Natural killer cell treated with Interleukin-12 subunit alpha and Interleukin-12 subunit beta and Interleukin-15 and Interleukin-18, amount 100 ng/mL, for 72 hours (primary cell): ENCODE measurements around the gene ACADS. TPM values are rescaled to one million over a fixed set of nuclear protein-coding genes. Genes with fewer than 3 reads are reported as not detected.
A peak's percentile ranks its signal among the peaks of the same experiment; 100 is the strongest.
"Not testable (repeated sequence)": the region's sequence is repeated elsewhere in the genome, so short reads cannot be mapped to it uniquely, and the experiment has no call there.

ENCODE experiments used
- ATAC-seq, 2 donors: fragments of 150-1000 bp; cut with Tn5 transposase in 1 of 2; sonication (Bioruptor Pico), chemical (Tn5 transposase) in 1 of 2; 2 replicates each; pipeline ENCODE4 v1.10.0; 2021
- DNase-seq: peaks from one replicate; pipeline ENCODE4 v3.0.0; 2022; ENCODE audit warnings: low spot score
- H3K27ac Mint-ChIP-seq, 2 donors: 1 replicate in 1 of 2; 2 replicates in 1 of 2; pipeline ENCODE4 v1.8.0; 2022; ENCODE audit warnings: mixed read lengths in 2 of 2, mild to moderate bottlenecking in 1 of 2, moderate library complexity in 1 of 2
- H3K27me3 Mint-ChIP-seq, 2 donors: 1 replicate in 1 of 2; 2 replicates in 1 of 2; pipeline ENCODE4 v1.8.0; 2022; ENCODE audit warnings: mixed read lengths in 2 of 2
- H3K36me3 Mint-ChIP-seq: one replicate; pipeline ENCODE4 v1.8.0; 2022; ENCODE audit warnings: mixed read lengths
- H3K4me1 Mint-ChIP-seq, 2 donors: 1 replicate in 1 of 2; 2 replicates in 1 of 2; pipeline ENCODE4 v1.8.0; 2022; ENCODE audit warnings: low read depth in 2 of 2, mixed read lengths in 2 of 2, mild to moderate bottlenecking in 1 of 2
- H3K4me3 Mint-ChIP-seq: one replicate; pipeline ENCODE4 v1.8.0; 2022; ENCODE audit warnings: mixed read lengths
- H3K9me3 Mint-ChIP-seq: 2 replicates; pipeline ENCODE4 v1.8.0; 2022; ENCODE audit warnings: mixed read lengths
- total RNA-seq, 2 donors: library from RNA; stranded (reverse); gene quantifications; one replicate each; pipeline ENCODE4 v1.2.3, GENCODE V29; 2022

Gene ACADS
- total RNA-seq, 2 donors from 2014 or later, result 12.8 to 13.9 TPM

DNA sequence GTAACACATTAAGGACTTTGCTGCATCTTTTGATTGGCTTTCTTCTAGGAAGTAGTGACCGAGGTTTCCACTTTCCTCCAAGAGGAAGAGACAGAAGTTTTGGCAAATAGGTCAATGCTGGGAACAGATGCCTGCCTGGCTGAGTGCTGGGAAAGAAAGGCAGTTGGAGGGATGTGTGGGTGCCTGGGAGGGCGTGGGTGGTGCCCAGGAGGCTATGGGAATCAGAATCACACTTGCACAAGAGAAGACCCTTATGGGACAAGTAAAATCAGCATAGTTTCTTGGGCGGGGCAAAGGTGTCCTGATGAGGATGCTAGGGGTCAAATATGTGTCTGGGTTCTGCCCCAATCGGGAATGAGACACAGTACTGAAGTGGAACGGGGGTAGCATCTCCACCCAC is 906 bp upstream of the ACADS start:
- ATAC-seq (no peak), DNase-seq (no peak)
- Mint-ChIP-seq H3K4me1 (peaks cover 16 to 18% of the 10 kb centered on the region in 2 donors), H3K27ac (peak overlapping the region in 1 of 2 donors; percentile 81), H3K9me3 (no peaks in the 10 kb centered on the region), H3K36me3 (no peaks in the 10 kb centered on the region), H3K4me3 (peak overlapping the region; percentile 94), H3K27me3 (no peaks in the 10 kb centered on the region)

DNA sequence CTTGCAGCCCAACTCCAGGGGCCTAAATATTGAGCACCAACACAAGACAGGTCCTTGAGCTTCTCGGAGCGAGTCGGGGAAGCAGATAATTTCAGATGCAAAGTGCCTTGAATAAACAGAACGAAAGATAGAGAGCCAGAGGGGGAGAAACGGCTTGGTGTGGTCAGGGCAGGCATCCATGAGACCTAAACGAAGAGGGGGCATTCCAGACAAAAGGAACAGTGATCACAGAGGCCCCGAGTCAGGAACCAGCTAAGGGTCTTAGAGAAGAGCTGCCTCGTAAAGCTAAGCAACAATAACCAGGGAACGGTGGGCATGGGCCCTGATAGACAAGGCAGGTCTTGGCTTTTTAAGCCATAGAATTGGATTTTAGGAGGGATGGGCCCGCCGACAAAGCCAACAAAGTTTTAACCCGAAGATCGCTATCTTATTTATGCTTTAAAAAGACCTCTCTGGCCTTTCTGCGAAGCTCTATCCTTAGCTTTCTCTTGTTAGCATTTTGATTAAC is 421 bp upstream of the ACADS start:
- no peaks in the 10 kb centered on the region for H3K36me3 Mint-ChIP-seq
- DNase-seq (no peak), ATAC-seq (no peak)
- peak overlapping the region in 1 of 2 donors; percentile 81 for H3K27ac Mint-ChIP-seq
- H3K27me3 Mint-ChIP-seq, result no peaks in the 10 kb centered on the region
- H3K4me1 Mint-ChIP-seq, result peaks cover 16 to 18% of the 10 kb centered on the region in 2 donors
- H3K4me3 Mint-ChIP-seq, result peak overlapping the region; percentile 94
- H3K9me3 Mint-ChIP-seq, result no peaks in the 10 kb centered on the region

DNA sequence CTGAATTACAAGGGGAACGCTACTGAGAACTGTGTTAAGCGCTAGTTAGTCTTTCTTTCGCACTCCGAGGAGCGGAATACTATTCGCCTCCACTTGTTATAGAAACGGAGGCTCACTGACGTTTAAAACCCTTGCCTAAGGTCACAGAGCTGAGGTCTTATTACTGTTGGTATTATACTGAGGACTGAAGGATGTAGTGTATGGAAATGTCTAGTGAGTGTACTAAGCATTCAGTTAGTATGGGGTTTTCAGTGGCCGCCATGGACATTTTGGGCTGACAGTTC is 826 bp downstream of the ACADS start:
- ATAC-seq, result no peak
- Mint-ChIP-seq H3K4me1 (peaks cover 16 to 18% of the 10 kb centered on the region in 2 donors), H3K36me3 (no peaks in the 10 kb centered on the region), H3K9me3 (no peaks in the 10 kb centered on the region), H3K27ac (peak overlapping the region; percentile 62 to 89), H3K27me3 (no peaks in the 10 kb centered on the region), H3K4me3 (peak overlapping the region; percentile 94)
- DNase-seq, result no peak

DNA sequence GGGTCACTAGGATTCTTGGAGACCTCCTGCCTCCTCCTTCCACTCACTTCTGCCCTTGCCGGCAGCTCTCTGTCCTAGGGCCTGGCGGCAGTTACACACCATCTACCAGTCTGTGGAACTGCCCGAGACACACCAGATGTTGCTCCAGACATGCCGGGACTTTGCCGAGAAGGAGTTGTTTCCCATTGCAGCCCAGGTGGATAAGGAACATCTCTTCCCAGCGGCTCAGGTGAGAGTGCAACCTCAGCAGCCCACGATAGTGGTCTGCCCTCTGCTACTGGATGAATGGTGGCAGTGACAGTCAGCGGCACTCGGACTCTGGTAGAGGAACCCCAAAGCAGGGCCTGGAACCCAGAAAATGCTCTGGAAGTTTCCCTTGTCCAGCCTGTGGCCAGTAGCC is 1.3 kb downstream of the ACADS start:
- peak overlapping the region; percentile 94 for H3K4me3 Mint-ChIP-seq
- peaks cover 16 to 18% of the 10 kb centered on the region in 2 donors for H3K4me1 Mint-ChIP-seq
- no peak overlapping the region for H3K27ac Mint-ChIP-seq
- ATAC-seq (no peak), DNase-seq (no peak)
- H3K9me3 Mint-ChIP-seq, result no peaks in the 10 kb centered on the region
- H3K36me3 Mint-ChIP-seq, result no peaks in the 10 kb centered on the region
- no peaks in the 10 kb centered on the region for H3K27me3 Mint-ChIP-seq

DNA sequence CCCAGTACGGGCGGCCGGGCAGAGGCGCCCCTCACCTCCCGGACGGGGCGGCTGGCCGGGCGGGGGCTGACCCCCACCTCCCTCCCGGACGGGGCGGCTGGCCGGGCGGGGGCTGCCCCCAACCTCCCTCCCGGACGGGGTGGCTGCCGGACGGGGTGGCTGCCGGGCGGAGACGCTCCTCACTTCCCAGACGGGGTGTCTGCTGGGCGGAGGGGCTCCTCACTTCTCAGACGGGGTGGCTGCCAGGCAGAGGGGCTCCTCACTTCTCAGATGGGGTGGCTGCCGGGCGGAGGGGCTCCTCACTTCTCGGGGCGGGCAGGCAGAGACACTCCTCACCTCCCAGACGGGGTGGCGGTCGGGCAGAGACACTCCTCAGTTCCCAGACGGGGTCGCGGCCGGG is 6.6 kb downstream of the ACADS start:
- H3K27ac Mint-ChIP-seq, H3K4me1 Mint-ChIP-seq, ATAC-seq, H3K36me3 Mint-ChIP-seq, H3K27me3 Mint-ChIP-seq, H3K4me3 Mint-ChIP-seq, H3K9me3 Mint-ChIP-seq, DNase-seq: not testable (repeated sequence)

DNA sequence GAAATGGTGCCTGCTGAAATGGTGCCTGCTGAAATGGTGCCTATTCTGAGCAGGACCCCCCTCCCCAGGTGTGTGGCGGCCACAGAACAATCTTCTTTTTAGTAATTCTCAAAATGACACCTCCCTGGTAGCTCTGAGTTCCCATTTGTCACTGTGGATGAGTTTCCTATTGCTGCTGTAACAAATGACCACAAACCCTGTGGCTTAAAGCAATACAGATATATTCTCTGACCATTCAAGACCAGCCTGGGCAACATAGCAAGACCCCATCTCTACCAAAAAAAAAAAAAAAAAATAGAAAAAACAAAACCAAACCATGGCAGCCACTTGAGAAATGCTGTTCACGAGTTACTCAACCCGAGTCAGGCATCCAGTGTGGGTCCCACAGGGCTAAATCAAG is 7.9 kb downstream of the ACADS start:
- Mint-ChIP-seq H3K36me3 (no peaks in the 10 kb centered on the region), H3K4me1 (no peaks in the 10 kb centered on the region), H3K27me3 (no peaks in the 10 kb centered on the region), H3K4me3 (no peak overlapping the region), H3K27ac (no peak overlapping the region), H3K9me3 (no peaks in the 10 kb centered on the region)
- DNase-seq, result no peak
- ATAC-seq, result no peak

DNA sequence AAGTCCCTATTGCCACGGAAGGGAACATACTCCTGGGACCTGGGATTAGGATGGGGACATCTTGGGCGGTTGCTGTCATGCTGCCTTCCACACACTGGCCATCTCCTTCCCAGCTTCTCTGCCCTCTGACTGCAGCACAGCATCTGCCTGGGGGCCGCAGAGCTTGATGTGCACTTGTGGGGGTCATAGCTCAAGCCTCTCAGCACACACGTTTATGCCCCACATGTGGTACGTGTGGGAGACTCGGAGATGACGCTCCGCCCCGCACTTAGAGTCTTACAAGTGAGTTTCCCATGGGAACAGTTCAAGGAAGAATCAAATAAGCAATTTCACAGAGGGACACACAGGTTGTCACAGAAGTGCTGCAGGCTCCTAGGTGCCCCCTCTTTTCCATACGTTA is 8.6 kb downstream of the ACADS start:
- H3K9me3 Mint-ChIP-seq, result no peaks in the 10 kb centered on the region
- H3K4me1 Mint-ChIP-seq, result no peaks in the 10 kb centered on the region
- no peaks in the 10 kb centered on the region for H3K36me3 Mint-ChIP-seq
- no peak for DNase-seq
- H3K4me3 Mint-ChIP-seq, result no peak overlapping the region
- ATAC-seq, result no peak
- no peaks in the 10 kb centered on the region for H3K27me3 Mint-ChIP-seq
- H3K27ac Mint-ChIP-seq, result no peak overlapping the region

DNA sequence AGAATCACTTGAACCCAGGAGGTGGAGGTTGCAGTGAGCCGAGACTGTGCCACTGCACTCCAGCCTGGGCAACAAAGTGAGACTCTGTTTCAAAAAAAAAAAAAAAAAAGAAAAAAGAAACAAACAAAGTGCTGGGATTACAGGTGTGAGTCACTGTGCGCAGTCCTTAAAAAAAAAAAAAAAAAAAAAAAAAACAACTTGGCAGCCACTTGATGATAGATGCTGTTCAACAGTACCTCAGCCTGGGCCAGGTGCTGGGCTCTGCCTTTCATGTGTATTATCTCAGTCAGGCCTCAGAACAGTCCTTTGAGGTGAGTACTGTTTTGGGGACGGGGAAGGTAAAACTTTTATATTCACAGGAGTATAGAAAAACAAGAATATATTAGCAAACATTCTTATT is 9.6 kb downstream of the ACADS start:
- H3K36me3 Mint-ChIP-seq, result no peaks in the 10 kb centered on the region
- no peaks in the 10 kb centered on the region for H3K27me3 Mint-ChIP-seq
- no peak overlapping the region for H3K27ac Mint-ChIP-seq
- H3K4me3 Mint-ChIP-seq, result no peak overlapping the region
- no peak for ATAC-seq
- DNase-seq, result no peak
- H3K4me1 Mint-ChIP-seq, result no peaks in the 10 kb centered on the region
- H3K9me3 Mint-ChIP-seq, result no peaks in the 10 kb centered on the region

DNA sequence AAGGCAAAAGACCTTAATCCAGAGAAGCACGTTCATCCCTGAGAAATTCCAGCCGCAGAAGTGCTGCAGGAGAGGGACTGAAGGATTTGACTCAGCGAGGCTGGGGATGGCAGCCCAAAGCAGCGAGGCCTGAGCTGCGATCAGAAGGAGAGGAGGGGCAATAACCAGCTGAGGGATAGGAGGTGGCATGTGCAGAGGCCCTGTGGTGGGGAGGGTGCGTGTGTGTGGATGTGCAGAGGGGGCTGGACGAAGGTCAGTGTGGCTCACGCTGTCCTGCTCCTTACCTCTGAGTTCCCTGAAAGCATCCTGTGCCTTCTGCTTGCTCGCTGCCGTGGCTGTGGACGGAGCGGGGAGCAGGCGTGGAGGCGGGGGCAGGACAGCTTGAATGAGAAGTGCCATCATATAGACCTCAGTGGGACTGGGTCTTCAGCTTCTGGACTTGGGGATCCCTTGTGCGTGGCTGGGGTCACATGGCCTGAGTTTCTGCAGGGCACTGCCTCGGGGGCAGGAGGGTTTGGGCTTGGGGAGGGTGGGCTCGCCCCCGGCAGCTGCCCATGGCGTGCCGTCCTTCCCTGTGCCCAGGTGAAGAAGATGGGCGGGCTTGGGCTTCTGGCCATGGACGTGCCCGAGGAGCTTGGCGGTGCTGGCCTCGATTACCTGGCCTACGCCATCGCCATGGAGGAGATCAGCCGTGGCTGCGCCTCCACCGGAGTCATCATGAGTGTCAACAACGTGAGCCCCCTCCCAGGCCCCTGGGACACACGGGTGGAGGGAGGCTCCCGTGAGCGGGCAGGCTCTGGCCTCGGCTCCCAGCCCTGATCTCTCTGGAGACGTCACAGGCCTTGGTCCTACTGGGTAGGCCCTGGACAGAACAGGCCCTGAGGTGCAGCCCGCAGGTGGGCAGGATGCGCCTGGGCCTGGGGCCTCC is 11.0 kb downstream of the ACADS start:
- DNase-seq (no peak), ATAC-seq (no peak)
- Mint-ChIP-seq H3K4me1 (no peaks in the 10 kb centered on the region), H3K4me3 (no peak overlapping the region), H3K27me3 (no peaks in the 10 kb centered on the region), H3K27ac (no peak overlapping the region), H3K9me3 (no peaks in the 10 kb centered on the region), H3K36me3 (no peaks in the 10 kb centered on the region)

DNA sequence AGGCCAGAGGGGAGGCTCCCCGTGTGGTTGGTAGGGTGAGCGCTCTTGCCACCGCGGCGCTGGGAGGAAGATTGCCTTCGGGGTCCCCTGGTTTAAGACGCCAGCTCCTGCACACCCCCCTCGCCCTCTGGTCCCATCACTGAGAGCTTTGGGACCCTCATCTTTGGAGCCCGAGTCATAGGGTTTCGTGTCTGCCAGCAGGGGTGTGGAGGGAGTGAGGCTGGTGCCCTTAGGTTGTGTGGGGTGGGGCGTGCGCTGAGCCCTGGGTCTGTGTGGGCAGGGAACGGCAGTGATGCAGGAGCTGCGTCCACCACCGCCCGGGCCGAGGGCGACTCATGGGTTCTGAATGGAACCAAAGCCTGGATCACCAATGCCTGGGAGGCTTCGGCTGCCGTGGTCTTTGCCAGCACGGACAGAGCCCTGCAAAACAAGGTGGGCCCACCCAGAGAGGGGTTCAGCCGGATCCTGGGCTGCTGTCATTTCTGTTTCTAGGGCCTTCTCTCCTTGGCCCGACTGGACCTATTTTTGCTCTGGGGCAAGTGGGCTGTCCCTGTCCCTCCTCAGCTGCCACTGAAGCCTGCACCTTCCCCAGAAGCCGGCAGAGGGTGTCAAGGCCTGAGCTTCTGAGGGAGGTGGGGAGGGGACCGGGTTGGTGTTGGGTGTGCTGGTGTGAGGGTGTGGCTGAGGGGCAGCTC is 12.1 kb downstream of the ACADS start:
- H3K4me3 Mint-ChIP-seq, result no peak overlapping the region
- H3K27ac Mint-ChIP-seq, result no peak overlapping the region
- no peak for ATAC-seq
- no peaks in the 10 kb centered on the region for H3K4me1 Mint-ChIP-seq
- H3K27me3 Mint-ChIP-seq, result no peaks in the 10 kb centered on the region
- H3K36me3 Mint-ChIP-seq, result no peaks in the 10 kb centered on the region
- DNase-seq, result no peak
- H3K9me3 Mint-ChIP-seq, result no peaks in the 10 kb centered on the region

DNA sequence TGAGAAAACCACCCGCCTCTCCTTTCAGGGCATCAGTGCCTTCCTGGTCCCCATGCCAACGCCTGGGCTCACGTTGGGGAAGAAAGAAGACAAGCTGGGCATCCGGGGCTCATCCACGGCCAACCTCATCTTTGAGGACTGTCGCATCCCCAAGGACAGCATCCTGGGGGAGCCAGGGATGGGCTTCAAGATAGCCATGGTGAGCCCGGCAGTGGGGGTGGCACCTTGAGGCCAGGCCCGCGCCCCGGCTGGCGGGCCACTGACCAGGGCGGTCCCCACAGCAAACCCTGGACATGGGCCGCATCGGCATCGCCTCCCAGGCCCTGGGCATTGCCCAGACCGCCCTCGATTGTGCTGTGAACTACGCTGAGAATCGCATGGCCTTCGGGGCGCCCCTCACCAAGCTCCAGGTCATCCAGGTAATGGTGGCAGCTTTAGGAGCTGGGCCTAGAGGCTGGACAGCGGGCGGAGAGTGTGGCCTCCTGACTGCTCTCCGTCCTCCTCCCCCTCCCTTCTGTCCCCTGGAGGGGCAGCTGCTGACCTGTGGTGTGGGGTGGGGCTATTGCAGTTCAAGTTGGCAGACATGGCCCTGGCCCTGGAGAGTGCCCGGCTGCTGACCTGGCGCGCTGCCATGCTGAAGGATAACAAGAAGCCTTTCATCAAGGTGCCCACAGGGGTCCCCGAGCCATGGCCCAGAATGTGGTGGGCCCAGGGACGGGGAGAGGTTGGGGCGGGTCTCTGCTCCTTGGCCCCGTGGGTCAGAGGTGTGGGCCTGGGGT is 12.8 kb downstream of the ACADS start:
- H3K27ac Mint-ChIP-seq, result no peak overlapping the region
- no peaks in the 10 kb centered on the region for H3K4me1 Mint-ChIP-seq
- H3K4me3 Mint-ChIP-seq, result no peak overlapping the region
- no peaks in the 10 kb centered on the region for H3K36me3 Mint-ChIP-seq
- no peaks in the 10 kb centered on the region for H3K9me3 Mint-ChIP-seq
- ATAC-seq, result no peak
- H3K27me3 Mint-ChIP-seq, result no peaks in the 10 kb centered on the region
- DNase-seq, result no peak

DNA sequence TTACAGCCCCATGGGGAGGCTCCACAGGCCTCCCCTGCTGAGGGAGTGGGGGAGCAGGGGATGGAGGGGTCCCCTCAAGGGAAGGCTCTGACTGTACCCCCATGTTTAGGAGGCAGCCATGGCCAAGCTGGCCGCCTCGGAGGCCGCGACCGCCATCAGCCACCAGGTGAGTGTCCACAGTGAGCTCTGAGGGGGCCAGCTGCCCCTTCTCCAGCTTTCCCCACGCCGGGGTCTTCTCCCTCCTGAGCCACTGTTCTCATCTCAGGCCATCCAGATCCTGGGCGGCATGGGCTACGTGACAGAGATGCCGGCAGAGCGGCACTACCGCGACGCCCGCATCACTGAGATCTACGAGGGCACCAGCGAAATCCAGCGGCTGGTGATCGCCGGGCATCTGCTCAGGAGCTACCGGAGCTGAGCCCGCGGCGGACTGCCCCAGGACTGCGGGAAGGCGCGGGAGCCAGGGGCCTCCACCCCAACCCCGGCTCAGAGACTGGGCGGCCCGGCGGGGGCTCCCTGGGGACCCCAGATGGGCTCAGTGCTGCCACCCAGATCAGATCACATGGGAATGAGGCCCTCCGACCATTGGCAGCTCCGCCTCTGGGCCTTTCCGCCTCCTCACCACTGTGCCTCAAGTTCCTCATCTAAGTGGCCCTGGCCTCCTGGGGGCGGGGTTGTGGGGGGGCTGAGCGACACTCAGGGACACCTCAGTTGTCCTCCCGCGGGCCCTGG is 13.6 kb downstream of the ACADS start:
- H3K9me3 Mint-ChIP-seq, result no peaks in the 10 kb centered on the region
- H3K36me3 Mint-ChIP-seq, result no peaks in the 10 kb centered on the region
- H3K27ac Mint-ChIP-seq, result no peak overlapping the region
- H3K27me3 Mint-ChIP-seq, result no peaks in the 10 kb centered on the region
- no peak for ATAC-seq
- no peaks in the 10 kb centered on the region for H3K4me1 Mint-ChIP-seq
- H3K4me3 Mint-ChIP-seq, result no peak overlapping the region
- DNase-seq, result no peak

DNA sequence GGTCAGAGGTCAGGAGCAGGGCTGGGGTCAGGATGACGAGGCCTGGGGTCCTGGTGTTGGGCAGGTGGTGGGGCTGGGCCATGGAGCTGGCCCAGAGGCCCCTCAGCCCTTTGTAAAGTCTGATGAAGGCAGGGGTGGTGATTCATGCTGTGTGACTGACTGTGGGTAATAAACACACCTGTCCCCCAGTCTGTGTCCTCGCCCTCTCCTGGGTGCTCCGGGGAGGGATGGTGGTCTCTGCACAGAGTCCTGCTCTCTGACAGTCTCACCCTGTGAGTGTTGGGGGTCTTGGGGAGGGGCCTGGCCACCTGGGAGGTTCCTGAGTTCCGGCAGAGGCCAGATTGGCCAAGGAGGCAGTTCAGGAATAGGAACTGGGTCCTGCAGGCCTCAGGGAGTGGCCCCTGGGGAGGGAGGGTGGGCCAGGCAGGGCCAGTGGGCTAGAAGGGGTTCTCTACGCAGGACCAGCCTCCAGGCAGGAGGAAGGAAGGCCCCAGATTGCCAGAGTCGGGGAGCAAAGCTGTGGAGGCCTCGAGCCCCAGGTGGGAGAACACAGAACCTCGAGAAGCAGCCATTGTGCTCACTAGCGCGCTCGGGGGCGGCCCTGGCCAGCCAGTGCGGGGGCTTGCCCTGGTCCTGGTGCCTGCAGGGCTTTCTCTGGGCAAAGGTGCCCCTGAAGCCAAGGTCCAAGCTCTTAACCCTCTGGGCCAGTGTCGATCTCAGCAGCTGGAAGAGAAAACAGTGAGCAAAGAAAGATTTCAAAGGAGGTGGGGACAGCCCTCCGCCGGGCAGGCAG is 14.4 kb downstream of the ACADS start:
- Mint-ChIP-seq H3K9me3 (no peaks in the 10 kb centered on the region), H3K36me3 (no peaks in the 10 kb centered on the region), H3K27ac (no peak overlapping the region), H3K4me1 (no peaks in the 10 kb centered on the region), H3K4me3 (no peak overlapping the region), H3K27me3 (no peaks in the 10 kb centered on the region)
- DNase-seq (no peak), ATAC-seq (no peak)
